Testis (tissue), 3 donors: ENCODE data around the gene ASL. TPM values are rescaled to one million over a fixed set of nuclear protein-coding genes. Genes with fewer than 3 reads are reported as not detected.
"Not testable (repeated sequence)": the region's sequence is repeated elsewhere in the genome, so short reads cannot be mapped to it uniquely, and the experiment has no call there.

Source experiments
- DNase-seq: peaks from one replicate; pipeline ENCODE4 v3.0.0-alpha.2; 2019
- H3K27ac ChIP-seq, 2 donors: fragments of 200-600 bp; sonication (generic); one replicate each; pipeline ENCODE4 v1.5.1; 2019
- H3K27me3 ChIP-seq: fragments of 200-600 bp; sonication (generic); one replicate; pipeline ENCODE4 v1.5.1; 2019
- H3K36me3 ChIP-seq: fragments of 200-600 bp; sonication (generic); one replicate; pipeline ENCODE4 v1.5.1; 2017; ENCODE audit warnings: low read depth; ENCODE audit errors: missing control alignments
- H3K4me1 ChIP-seq: fragments of 200-600 bp; sonication (generic); one replicate; pipeline ENCODE4 v1.5.1; 2019
- H3K4me3 ChIP-seq, 2 donors: fragments of 200-600 bp; sonication (generic); one replicate each; pipeline ENCODE4 v1.5.1; 2017 to 2019
- H3K9me3 ChIP-seq: fragments of 200-600 bp; sonication (generic); one replicate; pipeline ENCODE4 v1.5.1; 2017
- CTCF ChIP-seq, 3 experiments: fragments of 450-650 bp in 2 of 3; fragments of 200-600 bp in 1 of 3; sonication (generic) in 1 of 3; IDR thresholded peaks; one replicate each; pipeline ENCODE4 v1.5.1; 2016 to 2019; ENCODE audit warnings: antibody characterized with exemption in 3 of 3, mild to moderate bottlenecking in 2 of 3, moderate library complexity in 1 of 3
- POLR2A ChIP-seq: fragments of 450-650 bp; IDR thresholded peaks from one replicate; pipeline ENCODE4 v1.6.1; 2017; ENCODE audit warnings: antibody characterized with exemption, mild to moderate bottlenecking, moderate library complexity
- WGBS, 2 donors: methylation state at CpG; one replicate each; pipeline ENCODE4 v1.1.5; 2018; 5-methylcytosine and 5-hydroxymethylcytosine counted together
- intact Hi-C: fragments of 100-400 bp; cut with DNase I; formaldehyde crosslinking; loops from one replicate; pipeline ENCODE4 v1.15.1; 2023; ENCODE audit warnings: low total_unique reads
- polyA plus RNA-seq: library from polyadenylated mRNA; stranded (reverse); fragments of 350-450 nt; fragmentation: Illumina TruSeq; extraction: RNeasy Lipid Tissue Mini Kit (QIAGEN cat#74804); gene quantifications from one replicate; pipeline ENCODE4 v1.2.3, GENCODE V29; 2014; ENCODE audit warnings: low read depth, low replicate concordance; ENCODE audit not compliant: insufficient read depth
- total RNA-seq, 2 donors: library from RNA; depleted of rRNA; stranded (reverse); fragments of >200 nt; gene quantifications; one replicate each; pipeline ENCODE4 v1.2.3, GENCODE V29; 2016

Gene ASL
- total and polyA plus RNA-seq, 3 donors from 2014 or later = 9.5 to 15.9 (median 12.0) TPM

GRCh38 chr7:66036788-66037187 is 38.8 kb upstream of the ASL start:
- H3K4me3 ChIP-seq = no peak overlapping the region
- no peak overlapping the region for H3K27ac ChIP-seq
- no peak for DNase-seq
- H3K36me3 ChIP-seq = no peaks in the 10 kb centered on the region
- H3K4me1 ChIP-seq = no peaks in the 10 kb centered on the region
- no peaks in the 10 kb centered on the region for H3K27me3 ChIP-seq
- 87 to 95% methylated on average over 7 of the region's 7 CpGs for WGBS, 2 donors
- intact Hi-C loops = no loop called here
- TF ChIP-seq POLR2A = no peak
- no peak for TF ChIP-seq CTCF (IDR thresholded peaks at IDR 0.05)
- no peaks in the 10 kb centered on the region for H3K9me3 ChIP-seq

GRCh38 chr7:66039094-66039670 is 36.4 kb upstream of the ASL start:
- no peak overlapping the region for H3K4me3 ChIP-seq
- intact Hi-C loops = no loop called here
- DNase-seq = no peak

GRCh38 chr7:66043681-66044497 is 31.7 kb upstream of the ASL start:
- Histone ChIP-seq H3K4me1 (no peaks in the 10 kb centered on the region), H3K4me3 (peak overlapping the region; percentile 46 to 66), H3K27ac (peak overlapping the region in 1 of 2 donors; percentile 8), H3K27me3 (no peaks in the 10 kb centered on the region), H3K9me3 (no peaks in the 10 kb centered on the region), H3K36me3 (no peaks in the 10 kb centered on the region)
- intact Hi-C loops = no loop called here
- peak; percentile 65 for DNase-seq
- no peak for TF ChIP-seq POLR2A
- no peak for TF ChIP-seq CTCF (IDR thresholded peaks at IDR 0.05)
- 2% methylated on average over 22 to 49 of the region's 49 CpGs for WGBS, 2 donors

More at GRCh38 chr7:66039094-66039670, 36.4 kb upstream of the ASL start:
- Histone ChIP-seq H3K9me3 (no peaks in the 10 kb centered on the region), H3K27ac (no peak overlapping the region), H3K27me3 (no peaks in the 10 kb centered on the region), H3K4me1 (no peaks in the 10 kb centered on the region), H3K36me3 (no peaks in the 10 kb centered on the region)
- WGBS, 2 donors = 80 to 87% methylated on average over 3 of the region's 3 CpGs
- TF ChIP-seq POLR2A = no peak
- no peak for TF ChIP-seq CTCF (IDR thresholded peaks at IDR 0.05)

- H3K4me1 ChIP-seq, H3K27me3 ChIP-seq, H3K9me3 ChIP-seq, intact Hi-C loops, H3K36me3 ChIP-seq, DNase-seq: not testable (repeated sequence)
- 16 to 21% methylated on average over 14 to 17 of the region's 17 CpGs for WGBS, 2 donors
- Histone ChIP-seq H3K4me3 (peak overlapping the region; percentile 46 to 66), H3K27ac (peak overlapping the region in 1 of 2 donors; percentile 8)
These were observed 31.1 kb upstream of the ASL start for GRCh38 chr7:66044498-66044854.

- H3K27me3 ChIP-seq = no peaks in the 10 kb centered on the region
- TF ChIP-seq POLR2A (no peak), CTCF (IDR thresholded peaks at IDR 0.05) (no peak)
- intact Hi-C loops = no loop called here
- no peak overlapping the region for H3K27ac ChIP-seq
- H3K4me3 ChIP-seq = no peak overlapping the region
- no peak for DNase-seq
- no peaks in the 10 kb centered on the region for H3K9me3 ChIP-seq
- no peaks in the 10 kb centered on the region for H3K4me1 ChIP-seq
- 79 to 81% methylated on average over 8 of the region's 8 CpGs for WGBS, 2 donors
- no peaks in the 10 kb centered on the region for H3K36me3 ChIP-seq
These were observed 28.2 kb upstream of the ASL start for GRCh38 chr7:66047426-66047825.

- DNase-seq, H3K4me3 ChIP-seq, H3K36me3 ChIP-seq, H3K9me3 ChIP-seq, intact Hi-C loops, H3K4me1 ChIP-seq, H3K27ac ChIP-seq, H3K27me3 ChIP-seq: not testable (repeated sequence)
- WGBS, 2 donors = 87 to 89% methylated on average over 4 of the region's 4 CpGs
These were observed 25.7 kb upstream of the ASL start for GRCh38 chr7:66049886-66050285.
